CD4-positive, alpha-beta T cell (primary cell): Measurements from ENCODE around the gene FLRT1. TPM values are rescaled to one million over a fixed set of nuclear protein-coding genes. Genes with fewer than 3 reads are reported as not detected.

Experiments used
- ATAC-seq: fragments of 200-7000 bp; cut with Tn5 transposase; one replicate; pipeline ENCODE4 v1.10.0; 2022; ENCODE audit warnings: mild to moderate bottlenecking; ENCODE audit not compliant: poor library complexity
- CTCF ChIA-PET: fragments of 350-600 bp; sonication (Branson Sonifier 250); formaldehyde crosslinking; loops from one replicate; lab custom pipeline; 2021; ENCODE audit warnings: antibody characterized with exemption, inconsistent platforms; lab: Charles Lee
- POLR2A ChIA-PET: fragments of 350-600 bp; sonication (Branson Sonifier 250); formaldehyde crosslinking; loops from one replicate; lab custom pipeline; 2021; ENCODE audit warnings: antibody characterized with exemption, inconsistent platforms; lab: Charles Lee
- DNase-seq, 14 experiments: peaks; one replicate each; pipeline ENCODE4 v3.0.0-alpha.2; 2013 to 2020; ENCODE audit warnings: mixed read lengths in 2 of 14
- H3K27ac ChIP-seq, 2 donors: one replicate each; pipeline versions ENCODE4 v1.5.1 to v1.7.0; 2013; ENCODE audit warnings: low read length in 2 of 2, low read depth in 1 of 2, mild to moderate bottlenecking in 1 of 2
- H3K27me3 ChIP-seq, 2 experiments: 1 replicate in 1 of 2; 2 replicates in 1 of 2; pipeline versions ENCODE4 v1.6.1 to v1.7.0; 2013; ENCODE audit warnings: low read length in 2 of 2, control low read depth in 1 of 2, mild to moderate bottlenecking in 1 of 2, moderate library complexity in 1 of 2; ENCODE audit not compliant: insufficient read depth in 2 of 2, control insufficient read depth in 1 of 2
- H3K36me3 ChIP-seq: one replicate; pipeline ENCODE4 v1.6.1; 2013; ENCODE audit warnings: low read length, control low read depth; ENCODE audit not compliant: insufficient read depth
- H3K4me1 ChIP-seq: one replicate; pipeline ENCODE4 v1.6.1; 2013; ENCODE audit warnings: low read length, control low read depth; ENCODE audit not compliant: insufficient read depth
- H3K4me3 ChIP-seq: one replicate; pipeline ENCODE4 v1.5.1; 2013; ENCODE audit warnings: mild to moderate bottlenecking, low read length, moderate library complexity
- H3K9me3 ChIP-seq, 2 experiments: 1 replicate in 1 of 2; 2 replicates in 1 of 2; pipeline versions ENCODE4 v1.6.1 to v1.7.0; 2013; ENCODE audit warnings: low read length in 2 of 2, mild to moderate bottlenecking in 2 of 2, control low read depth in 1 of 2, moderate library complexity in 1 of 2; ENCODE audit not compliant: control insufficient read depth in 1 of 2, insufficient read depth in 1 of 2
- H3K27ac Mint-ChIP-seq: one replicate; pipeline ENCODE4 v1.8.0; 2020; ENCODE audit warnings: mixed read lengths
- H3K27me3 Mint-ChIP-seq: one replicate; pipeline ENCODE4 v1.8.0; 2021; ENCODE audit warnings: mixed read lengths
- H3K36me3 Mint-ChIP-seq: one replicate; pipeline ENCODE4 v1.8.0; 2021; ENCODE audit warnings: low read depth, mixed read lengths
- H3K4me1 Mint-ChIP-seq: one replicate; pipeline ENCODE4 v1.8.0; 2021; ENCODE audit warnings: low read depth, mixed read lengths
- H3K4me3 Mint-ChIP-seq: one replicate; pipeline ENCODE4 v1.8.0; 2020; ENCODE audit warnings: mild to moderate bottlenecking, mixed read lengths
- H3K9me3 Mint-ChIP-seq: one replicate; pipeline ENCODE4 v1.8.0; 2020; ENCODE audit warnings: mixed read lengths
- intact Hi-C, 2 experiments: fragments of 100-400 bp; cut with DNase I in 1 of 2; cut with micrococcal nuclease in 1 of 2; formaldehyde crosslinking; loops; one replicate each; pipeline versions ENCODE4 v1.15.1 to v1.9.0; 2023 to 2025; cut with DNase I, micrococcal nuclease
- total RNA-seq, 174 experiments: library from RNA in 2 of 174; stranded (reverse) in 2 of 174; gene quantifications; one replicate each; pipeline ENCODE4 v1.2.3 and lab custom pipeline; 2021 to 2026
- TF ChIP-seq, protein P1 (sequence below): fragments of 200-600 bp; IDR thresholded peaks from one replicate; pipeline ENCODE4 v1.8.0; 2022; ENCODE audit warnings: antibody characterized with exemption, mild to moderate bottlenecking

The FLRT1 gene
- total RNA-seq, 2 experiments from 2014 or later = not detected

- peaks cover 6 to 38% of the 10 kb centered on the region in 2 experiments for H3K9me3 ChIP-seq
- intact Hi-C loops = no loop called here
- no peak overlapping the region for H3K27ac ChIP-seq
- peaks cover 26 to 30% of the 10 kb centered on the region in 2 experiments for H3K27me3 ChIP-seq
- DNase-seq (no peak), ATAC-seq (no peak)
- H3K36me3 ChIP-seq = no peaks in the 10 kb centered on the region
- H3K4me3 Mint-ChIP-seq = no peak overlapping the region
- no peaks in the 10 kb centered on the region for H3K9me3 Mint-ChIP-seq
- TF ChIP-seq, protein P1, sequence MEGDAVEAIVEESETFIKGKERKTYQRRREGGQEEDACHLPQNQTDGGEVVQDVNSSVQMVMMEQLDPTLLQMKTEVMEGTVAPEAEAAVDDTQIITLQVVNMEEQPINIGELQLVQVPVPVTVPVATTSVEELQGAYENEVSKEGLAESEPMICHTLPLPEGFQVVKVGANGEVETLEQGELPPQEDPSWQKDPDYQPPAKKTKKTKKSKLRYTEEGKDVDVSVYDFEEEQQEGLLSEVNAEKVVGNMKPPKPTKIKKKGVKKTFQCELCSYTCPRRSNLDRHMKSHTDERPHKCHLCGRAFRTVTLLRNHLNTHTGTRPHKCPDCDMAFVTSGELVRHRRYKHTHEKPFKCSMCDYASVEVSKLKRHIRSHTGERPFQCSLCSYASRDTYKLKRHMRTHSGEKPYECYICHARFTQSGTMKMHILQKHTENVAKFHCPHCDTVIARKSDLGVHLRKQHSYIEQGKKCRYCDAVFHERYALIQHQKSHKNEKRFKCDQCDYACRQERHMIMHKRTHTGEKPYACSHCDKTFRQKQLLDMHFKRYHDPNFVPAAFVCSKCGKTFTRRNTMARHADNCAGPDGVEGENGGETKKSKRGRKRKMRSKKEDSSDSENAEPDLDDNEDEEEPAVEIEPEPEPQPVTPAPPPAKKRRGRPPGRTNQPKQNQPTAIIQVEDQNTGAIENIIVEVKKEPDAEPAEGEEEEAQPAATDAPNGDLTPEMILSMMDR = no peak
- H3K36me3 Mint-ChIP-seq = no peaks in the 10 kb centered on the region
- no peak overlapping the region for H3K4me3 ChIP-seq
- H3K27ac Mint-ChIP-seq = no peak overlapping the region
- H3K4me1 ChIP-seq = peaks cover 22% of the 10 kb centered on the region
- CTCF ChIA-PET = no interaction called here
- peaks cover 27% of the 10 kb centered on the region for H3K27me3 Mint-ChIP-seq
- POLR2A ChIA-PET = no interaction called here
- H3K4me1 Mint-ChIP-seq = peaks cover 15% of the 10 kb centered on the region
Observed at GRCh38 chr11:64005691-64006090, 30.0 kb upstream of the FLRT1 start.

GRCh38 chr11:64006398-64006797 is 29.3 kb upstream of the FLRT1 start:
- Mint-ChIP-seq H3K4me1 (peaks cover 12% of the 10 kb centered on the region), H3K27ac (no peak overlapping the region), H3K36me3 (no peaks in the 10 kb centered on the region), H3K9me3 (no peaks in the 10 kb centered on the region), H3K4me3 (no peak overlapping the region), H3K27me3 (peaks cover 31% of the 10 kb centered on the region)
- ChIA-PET POLR2A (no interaction called here), CTCF (no interaction called here)
- H3K9me3 ChIP-seq = peaks cover 8 to 45% of the 10 kb centered on the region in 2 experiments
- intact Hi-C loops = no loop called here
- peaks cover 15% of the 10 kb centered on the region for H3K4me1 ChIP-seq
- no peak for DNase-seq
- H3K4me3 ChIP-seq = no peak overlapping the region
- ATAC-seq = no peak
- H3K27me3 ChIP-seq = peaks cover 26 to 30% of the 10 kb centered on the region in 2 experiments
- no peaks in the 10 kb centered on the region for H3K36me3 ChIP-seq
- H3K27ac ChIP-seq = no peak overlapping the region
- TF ChIP-seq, protein P1 = no peak

- Mint-ChIP-seq H3K9me3 (no peaks in the 10 kb centered on the region), H3K27ac (no peak overlapping the region), H3K4me3 (peak overlapping the region; percentile 54), H3K27me3 (peaks cover 31% of the 10 kb centered on the region), H3K36me3 (no peaks in the 10 kb centered on the region), H3K4me1 (peaks cover 7% of the 10 kb centered on the region)
- Histone ChIP-seq H3K4me3 (peak overlapping the region; percentile 46), H3K9me3 (peaks cover 8 to 49% of the 10 kb centered on the region in 2 experiments), H3K27me3 (peaks cover 26 to 30% of the 10 kb centered on the region in 2 experiments), H3K27ac (no peak overlapping the region), H3K36me3 (no peaks in the 10 kb centered on the region), H3K4me1 (peaks cover 15% of the 10 kb centered on the region)
- POLR2A ChIA-PET = no interaction called here
- CTCF ChIA-PET = no interaction called here
- ATAC-seq = no peak
- no peak for DNase-seq
- intact Hi-C loops = no loop called here
- TF ChIP-seq, protein P1 = no peak
Observed at GRCh38 chr11:64007160-64007628, 28.5 kb upstream of the FLRT1 start.
